Measurements from ENCODE around the gene TMC5.

TMC5 gene

DNA sequence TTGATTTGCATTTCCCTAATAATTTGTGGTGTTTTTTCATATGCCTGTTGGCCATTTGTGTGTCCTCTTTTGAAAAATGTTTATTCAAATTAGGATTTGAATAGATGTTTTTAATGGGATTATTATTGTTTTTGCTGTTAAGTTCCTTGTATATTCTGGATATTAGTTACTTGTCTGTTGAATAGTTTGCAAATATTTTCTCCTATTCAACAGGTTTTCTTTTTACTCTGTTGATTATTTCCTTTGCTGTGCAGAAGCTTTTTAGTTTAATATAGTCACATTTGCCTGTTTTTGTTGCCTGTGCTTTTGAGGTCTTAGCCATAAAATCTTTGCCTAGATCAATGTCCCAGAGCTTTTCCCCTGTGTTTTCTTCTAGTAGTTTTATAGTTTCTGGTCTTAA is 94.6 kb downstream of the TMC5 start:
- peaks cover 5 to 22% of the 10 kb centered on the region in 2 donors for H3K4me1 Mint-ChIP-seq (ENCODE audit: low read depth in 2 of 2)
- no peak overlapping the region for H3K4me3 Mint-ChIP-seq
- H3K27ac Mint-ChIP-seq, result peak overlapping the region in 1 of 2 donors; percentile 47
- no peaks in the 10 kb centered on the region for H3K27me3 Mint-ChIP-seq
- DNase-seq (no peak), ATAC-seq (replicated peaks) (no peak)
- no peaks in the 10 kb centered on the region for H3K9me3 Mint-ChIP-seq
- peaks cover 63% of the 10 kb centered on the region for H3K36me3 Mint-ChIP-seq (ENCODE audit: insufficient read depth)

DNA sequence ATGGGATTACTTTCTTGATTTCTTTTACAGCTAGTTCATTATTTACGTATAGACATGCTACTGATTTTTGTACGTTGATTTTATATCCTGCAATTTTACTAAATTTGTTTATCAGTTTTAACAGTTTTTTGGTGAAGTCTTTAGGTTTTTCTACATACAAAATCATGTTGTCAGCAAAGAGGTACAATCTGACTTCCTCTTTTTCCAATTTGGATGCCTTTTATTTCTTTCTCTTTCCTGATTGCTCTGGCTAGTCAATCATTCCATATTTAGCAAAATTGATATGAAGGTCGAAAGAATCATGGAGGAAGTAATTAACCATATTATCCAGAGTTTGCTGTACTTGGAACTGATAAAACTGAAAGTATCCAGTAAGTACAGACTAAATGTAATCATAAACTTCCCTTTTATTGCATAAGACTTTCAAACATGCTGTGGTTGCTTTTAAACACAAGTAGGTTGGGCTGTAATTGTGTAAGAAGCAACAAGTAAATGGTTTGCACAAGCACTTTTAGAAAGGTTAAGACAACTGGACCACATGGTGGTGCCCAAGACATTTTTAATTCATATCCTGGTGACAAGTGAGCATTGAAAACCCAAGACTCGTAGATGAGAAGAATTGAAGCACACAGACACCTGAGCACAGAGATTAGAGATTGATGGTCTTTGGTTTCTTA is 95.8 kb downstream of the TMC5 start:
- peak overlapping the region in 1 of 2 donors; percentile 47 for H3K27ac Mint-ChIP-seq
- DNase-seq, result no peak
- no peak for ATAC-seq (replicated peaks)
- no peak overlapping the region for H3K4me3 Mint-ChIP-seq
- H3K4me1 Mint-ChIP-seq (ENCODE audit: low read depth in 2 of 2), result peaks cover 8 to 31% of the 10 kb centered on the region in 2 donors
- no peaks in the 10 kb centered on the region for H3K9me3 Mint-ChIP-seq
- no peaks in the 10 kb centered on the region for H3K27me3 Mint-ChIP-seq
- H3K36me3 Mint-ChIP-seq (ENCODE audit: insufficient read depth), result peaks cover 60% of the 10 kb centered on the region

DNA sequence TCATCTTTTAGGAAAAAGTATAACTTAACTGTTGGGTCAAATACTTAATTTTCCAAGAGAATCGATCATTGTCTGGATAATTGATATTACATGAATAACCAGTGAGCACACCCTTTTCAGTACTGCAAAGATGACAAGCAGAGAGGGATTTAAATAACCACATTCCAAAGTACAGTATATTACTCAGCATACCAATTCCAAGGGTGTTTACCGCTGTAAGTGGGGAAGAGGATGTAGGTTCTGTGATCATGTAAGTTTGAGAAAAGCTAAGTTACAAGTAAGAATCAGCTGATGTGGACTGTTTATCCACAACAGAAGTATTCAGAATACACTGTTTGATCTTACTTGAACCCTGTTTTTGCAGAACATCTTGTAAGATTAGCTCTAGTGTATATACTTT is 98.1 kb downstream of the TMC5 start:
- no peaks in the 10 kb centered on the region for H3K27me3 Mint-ChIP-seq
- H3K4me3 Mint-ChIP-seq, result no peak overlapping the region
- no peaks in the 10 kb centered on the region for H3K9me3 Mint-ChIP-seq
- ATAC-seq (replicated peaks) (no peak), DNase-seq (no peak)
- peaks cover 46% of the 10 kb centered on the region for H3K36me3 Mint-ChIP-seq (ENCODE audit: insufficient read depth)
- no peak overlapping the region for H3K27ac Mint-ChIP-seq
- H3K4me1 Mint-ChIP-seq (ENCODE audit: low read depth in 2 of 2), result peaks cover 20 to 38% of the 10 kb centered on the region in 2 donors

DNA sequence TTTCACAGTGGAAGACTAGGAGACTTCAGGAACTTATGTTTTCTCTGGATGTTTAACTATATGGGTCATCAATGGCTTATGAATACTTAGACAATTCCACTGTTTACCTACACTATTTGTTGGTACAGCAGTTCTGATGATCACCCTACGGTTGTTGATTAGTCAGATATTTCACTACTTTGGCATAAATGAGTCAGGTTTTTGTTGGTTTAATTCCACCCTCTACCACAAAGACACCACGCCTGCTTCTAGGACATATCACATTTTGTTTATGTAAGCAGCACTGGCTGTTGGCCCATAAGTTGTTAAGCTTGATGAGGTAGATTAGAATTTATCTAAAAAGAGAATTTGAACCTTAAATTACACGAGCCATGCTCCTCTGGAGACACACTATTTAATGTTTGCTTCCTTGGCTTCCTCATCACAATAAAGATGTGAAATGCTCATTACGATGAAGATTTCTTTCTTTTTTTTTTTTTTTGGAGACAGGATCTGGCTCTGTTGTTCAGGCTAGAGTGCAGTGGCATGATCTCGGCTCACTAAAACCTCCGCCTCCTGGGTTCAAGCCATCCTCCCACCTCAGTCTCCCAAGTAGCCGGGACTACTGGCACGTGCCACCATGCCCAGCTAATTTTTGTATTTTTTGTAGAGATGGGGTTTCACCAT is 99.9 kb downstream of the TMC5 start:
- H3K27ac Mint-ChIP-seq, result peak overlapping the region in 1 of 2 donors; percentile 0
- H3K27me3 Mint-ChIP-seq, result no peaks in the 10 kb centered on the region
- no peak for ATAC-seq (replicated peaks)
- H3K4me1 Mint-ChIP-seq (ENCODE audit: low read depth in 2 of 2), result peaks cover 36 to 50% of the 10 kb centered on the region in 2 donors
- peaks cover 49% of the 10 kb centered on the region for H3K36me3 Mint-ChIP-seq (ENCODE audit: insufficient read depth)
- DNase-seq, result no peak
- no peak overlapping the region for H3K4me3 Mint-ChIP-seq
- H3K9me3 Mint-ChIP-seq, result no peaks in the 10 kb centered on the region

DNA sequence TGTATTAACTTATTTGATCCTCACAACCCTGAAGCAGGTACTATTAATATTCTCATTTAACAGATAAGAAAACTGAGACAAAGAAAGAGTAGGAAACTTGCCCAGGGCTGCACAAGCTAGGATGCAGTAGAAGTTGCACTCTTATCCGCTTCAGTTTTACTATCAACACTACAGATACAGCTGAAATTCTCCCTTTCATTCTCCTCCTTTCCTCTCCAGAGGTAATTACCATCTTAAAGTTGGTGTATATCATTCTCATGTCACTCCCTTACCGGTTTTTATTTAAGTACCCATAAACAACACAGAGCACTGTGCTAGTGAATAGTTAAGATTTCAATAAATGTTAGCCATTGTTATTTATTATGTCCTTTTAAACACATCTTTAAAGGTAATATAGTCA is 100.7 kb downstream of the TMC5 start:
- Mint-ChIP-seq H3K27ac (no peak overlapping the region), H3K27me3 (no peaks in the 10 kb centered on the region), H3K9me3 (no peaks in the 10 kb centered on the region), H3K4me3 (peak overlapping the region in 1 of 2 donors; percentile 6), H3K4me1 (ENCODE audit: low read depth in 2 of 2) (peaks cover 36 to 48% of the 10 kb centered on the region in 2 donors), H3K36me3 (ENCODE audit: insufficient read depth) (peaks cover 46% of the 10 kb centered on the region)
- DNase-seq (no peak), ATAC-seq (replicated peaks) (no peak)

DNA sequence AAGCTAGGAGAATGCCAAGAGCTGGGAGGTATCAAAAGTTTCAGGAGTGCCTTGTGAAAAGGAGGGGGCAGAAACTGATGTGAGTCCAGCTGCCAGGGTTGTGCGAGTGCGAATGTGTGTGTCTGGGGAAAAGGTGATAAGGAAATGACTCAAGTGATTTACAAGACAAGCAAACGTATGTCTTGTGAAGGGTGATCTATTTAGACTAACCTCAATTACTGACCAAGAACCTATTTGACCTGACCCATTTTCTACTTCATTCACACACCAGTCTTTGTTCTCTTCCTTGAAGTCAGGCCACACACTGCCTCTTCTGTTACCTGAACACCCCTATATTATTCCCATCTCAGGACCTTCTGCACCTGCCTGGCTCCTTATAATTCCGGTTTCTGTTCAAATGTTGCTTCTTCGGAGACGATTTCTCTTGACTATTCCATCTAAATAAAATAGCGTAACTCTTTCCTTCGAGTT is 103.2 kb downstream of the TMC5 start:
- no peak for ATAC-seq (replicated peaks)
- Mint-ChIP-seq H3K36me3 (ENCODE audit: insufficient read depth) (peaks cover 32% of the 10 kb centered on the region), H3K4me3 (peak overlapping the region; percentile 95 to 98), H3K9me3 (no peaks in the 10 kb centered on the region), H3K27ac (peak overlapping the region; percentile 93 to 95), H3K27me3 (no peaks in the 10 kb centered on the region), H3K4me1 (ENCODE audit: low read depth in 2 of 2) (peaks cover 45 to 56% of the 10 kb centered on the region in 2 donors)
- DNase-seq, result no peak

DNA sequence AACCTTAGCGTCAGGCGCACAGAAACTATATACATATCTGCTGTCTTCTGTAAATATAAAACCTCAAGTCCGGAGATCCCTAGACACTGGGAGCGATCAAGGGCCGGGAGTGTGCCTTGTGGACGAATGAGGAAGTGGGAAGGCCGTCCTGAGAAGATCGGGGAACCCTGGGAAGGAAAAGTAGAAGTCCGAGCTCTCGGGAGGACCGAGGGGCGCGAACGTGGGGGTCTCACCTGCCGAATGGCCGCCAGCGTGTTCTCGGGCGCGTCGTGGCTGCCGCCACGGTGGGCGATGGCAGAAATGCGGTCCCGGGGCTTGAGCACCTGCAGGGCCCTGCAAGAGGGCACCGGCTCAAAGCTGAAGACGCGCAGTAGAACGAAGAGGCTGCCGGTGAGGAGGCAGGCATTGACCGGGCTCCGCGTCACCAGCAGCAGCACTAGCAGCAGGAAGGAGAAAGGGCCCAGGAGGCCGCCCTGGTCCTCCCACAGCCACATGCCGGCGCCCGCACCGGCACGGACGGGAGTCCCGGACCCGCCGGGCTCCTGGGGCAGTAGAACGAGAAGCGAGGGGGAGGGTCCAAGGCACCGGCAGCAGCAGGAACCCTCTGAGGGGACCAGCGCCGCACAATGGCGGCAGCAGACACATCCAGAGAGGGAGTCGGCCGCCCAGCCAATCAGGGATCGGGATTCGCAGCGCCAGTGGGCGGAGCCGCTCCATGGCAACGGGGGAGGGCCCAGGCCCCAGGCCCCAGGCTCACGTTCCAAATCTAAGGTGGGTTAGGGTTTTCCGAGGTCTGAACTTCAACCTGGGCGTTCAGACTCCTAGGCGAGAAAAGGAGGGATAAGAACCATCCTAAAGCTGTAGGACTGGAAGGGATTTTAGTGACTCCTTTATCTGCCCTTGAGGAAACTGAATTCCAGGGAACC is 104.1 kb downstream of the TMC5 start, which contains the start of gene GDE1:
Gene GDE1, minus strand, starts transcription at position 628 of the 926 bp plus-strand sequence. Its CDS starts 134 bp downstream, at position 494.
- Mint-ChIP-seq H3K9me3 (no peaks in the 10 kb centered on the region), H3K4me1 (ENCODE audit: low read depth in 2 of 2) (peaks cover 45 to 56% of the 10 kb centered on the region in 2 donors), H3K27ac (peak within 1 kb of the TSS; percentile 93 to 95), H3K4me3 (peak within 1 kb of the TSS; percentile 95 to 98), H3K36me3 (ENCODE audit: insufficient read depth) (peaks cover 24% of the 10 kb centered on the region), H3K27me3 (no peaks in the 10 kb centered on the region)
- DNase-seq (peak; percentile 85), ATAC-seq (replicated peaks) (peak; percentile 70)

DNA sequence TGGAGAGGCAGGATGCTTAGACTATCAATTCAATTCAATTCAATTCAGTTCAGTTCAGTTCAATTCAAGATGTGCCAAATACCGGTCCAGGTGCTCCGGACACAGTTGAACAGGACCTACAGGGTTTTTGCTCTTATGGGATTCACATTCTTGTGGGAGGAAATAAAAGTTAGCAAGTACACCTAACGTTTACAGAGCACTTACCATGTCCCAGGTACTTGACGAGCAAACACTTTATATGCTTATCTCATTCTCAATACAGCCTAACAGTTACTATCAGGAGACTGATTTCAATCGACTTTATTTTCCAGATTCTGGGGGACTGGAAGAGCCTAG is 104.7 kb downstream of the TMC5 start:
- H3K27ac Mint-ChIP-seq, result peak overlapping the region; percentile 93 to 95
- no peaks in the 10 kb centered on the region for H3K9me3 Mint-ChIP-seq
- H3K4me1 Mint-ChIP-seq (ENCODE audit: low read depth in 2 of 2), result peaks cover 41 to 50% of the 10 kb centered on the region in 2 donors
- H3K27me3 Mint-ChIP-seq, result no peaks in the 10 kb centered on the region
- no peak for DNase-seq
- H3K4me3 Mint-ChIP-seq, result peak overlapping the region; percentile 95 to 98
- no peak for ATAC-seq (replicated peaks)
- H3K36me3 Mint-ChIP-seq (ENCODE audit: insufficient read depth), result peaks cover 17% of the 10 kb centered on the region

DNA sequence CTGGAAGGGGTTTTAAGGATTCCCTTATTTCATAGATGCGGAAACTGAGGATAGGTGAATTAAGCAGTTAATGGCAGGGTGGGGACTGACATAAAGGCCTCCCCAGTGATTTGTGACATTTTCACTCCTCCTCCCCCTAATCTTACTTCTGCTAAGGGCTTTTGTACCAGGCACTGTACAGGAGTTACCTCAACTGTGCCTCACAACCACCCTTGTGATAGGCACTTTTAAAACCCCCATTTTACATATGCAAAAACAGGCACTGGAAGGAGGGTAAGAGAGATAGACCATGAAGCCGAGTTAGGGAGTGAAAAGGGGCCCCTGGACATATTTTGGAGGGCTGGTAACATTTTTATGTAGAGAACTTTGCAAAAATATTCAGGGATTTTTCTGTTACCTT is 105.1 kb downstream of the TMC5 start:
- H3K4me3 Mint-ChIP-seq, result peak overlapping the region in 1 of 2 donors; percentile 98
- H3K36me3 Mint-ChIP-seq (ENCODE audit: insufficient read depth), result peaks cover 16% of the 10 kb centered on the region
- DNase-seq (no peak), ATAC-seq (replicated peaks) (no peak)
- no peaks in the 10 kb centered on the region for H3K9me3 Mint-ChIP-seq
- H3K27me3 Mint-ChIP-seq, result no peaks in the 10 kb centered on the region
- H3K27ac Mint-ChIP-seq, result no peak overlapping the region
- peaks cover 40 to 46% of the 10 kb centered on the region in 2 donors for H3K4me1 Mint-ChIP-seq (ENCODE audit: low read depth in 2 of 2)

DNA sequence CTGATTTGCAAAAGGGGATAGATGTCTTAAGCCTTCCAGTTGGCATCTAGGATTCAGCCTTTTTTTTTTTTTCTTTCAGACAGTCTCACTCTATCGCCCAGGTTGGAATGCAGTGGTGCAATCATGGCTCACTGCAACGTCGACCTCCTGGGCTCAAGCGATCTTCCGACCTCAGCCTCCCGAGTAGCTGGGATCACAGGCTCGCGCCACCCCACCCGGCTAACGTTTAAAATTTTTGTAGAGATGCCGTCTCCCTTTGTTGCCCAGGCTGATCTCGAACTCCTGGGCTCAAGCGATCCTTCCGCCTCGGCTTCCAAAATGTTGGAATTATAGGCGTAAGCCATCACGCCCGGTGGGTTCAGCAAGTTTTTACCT is 105.5 kb downstream of the TMC5 start:
- Mint-ChIP-seq H3K27ac (peak overlapping the region in 1 of 2 donors; percentile 90), H3K36me3 (ENCODE audit: insufficient read depth) (peaks cover 14% of the 10 kb centered on the region), H3K4me3 (peak overlapping the region in 1 of 2 donors; percentile 94), H3K9me3 (no peaks in the 10 kb centered on the region), H3K4me1 (ENCODE audit: low read depth in 2 of 2) (peaks cover 40 to 46% of the 10 kb centered on the region in 2 donors), H3K27me3 (no peaks in the 10 kb centered on the region)
- ATAC-seq (replicated peaks) (no peak), DNase-seq (no peak)

DNA sequence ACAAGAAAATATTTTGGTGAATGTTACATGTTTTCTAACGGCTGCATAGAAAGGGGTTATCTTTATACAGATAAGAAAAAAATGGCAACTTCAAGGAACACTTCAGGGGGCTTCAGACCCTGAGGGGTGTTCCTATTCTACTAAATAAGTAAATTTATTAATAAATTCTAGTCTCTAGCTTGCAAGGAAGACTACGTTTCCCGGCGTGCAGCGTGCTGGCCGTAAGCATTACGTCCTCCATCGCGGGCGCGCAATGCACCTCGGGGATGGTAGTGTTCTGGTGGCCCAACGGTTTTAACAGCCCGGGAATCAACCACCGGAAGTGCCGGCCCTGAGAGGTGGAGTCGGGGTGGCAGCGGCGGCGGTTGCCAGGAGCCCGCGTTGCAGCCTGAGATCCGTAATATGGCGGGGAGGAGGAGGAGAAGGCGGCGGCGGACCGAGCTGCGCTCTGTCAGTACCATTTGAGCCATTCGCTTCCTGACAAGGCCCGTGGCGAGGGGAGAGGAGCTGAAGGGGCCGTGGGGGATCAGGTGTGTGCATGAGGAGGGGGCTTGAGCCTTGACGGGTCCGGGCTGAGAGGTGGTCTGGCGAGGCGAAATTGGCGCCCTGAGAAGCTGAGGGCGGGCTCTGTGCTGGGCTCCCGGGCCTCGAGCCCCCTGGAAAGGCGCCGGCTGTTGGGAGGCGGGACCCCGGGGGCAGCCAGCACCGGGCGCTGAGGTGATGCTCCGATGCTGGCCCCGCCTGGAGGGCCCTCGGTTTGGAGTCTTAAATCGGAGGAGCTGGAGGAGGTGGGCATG is 106.1 kb downstream of the TMC5 start, which contains the start of gene CCP110:
Gene CCP110, plus strand, starts transcription at position 384 of the 797 bp plus-strand sequence. CDS start 3,940 bp downstream, outside the sequence.
- Mint-ChIP-seq H3K4me1 (ENCODE audit: low read depth in 2 of 2) (peaks cover 37 to 43% of the 10 kb centered on the region in 2 donors), H3K36me3 (ENCODE audit: insufficient read depth) (peaks cover 17% of the 10 kb centered on the region), H3K27ac (peak within 1 kb of the TSS; percentile 90 to 95), H3K9me3 (no peaks in the 10 kb centered on the region), H3K27me3 (no peaks in the 10 kb centered on the region), H3K4me3 (peak within 1 kb of the TSS; percentile 85 to 94)
- DNase-seq (peak; percentile 91 to 92 (median 92)), ATAC-seq (replicated peaks) (peak; percentile 86)

DNA sequence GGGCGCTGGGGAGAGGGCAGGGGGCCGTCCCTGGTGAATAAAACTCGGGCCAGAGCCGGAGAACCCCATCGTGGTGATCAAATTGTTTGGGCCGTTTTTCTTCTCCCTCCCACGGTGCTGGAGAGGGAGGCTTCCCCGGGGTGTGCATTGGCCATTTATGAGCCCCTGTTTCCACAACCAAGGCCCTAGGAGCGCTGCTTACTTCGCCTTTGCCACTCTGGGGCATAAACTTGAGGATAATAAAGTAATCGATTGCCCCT is 106.6 kb downstream of the TMC5 start:
- Mint-ChIP-seq H3K9me3 (no peaks in the 10 kb centered on the region), H3K4me1 (ENCODE audit: low read depth in 2 of 2) (peaks cover 36 to 41% of the 10 kb centered on the region in 2 donors), H3K27ac (peak overlapping the region; percentile 90 to 95), H3K27me3 (no peaks in the 10 kb centered on the region), H3K4me3 (peak overlapping the region; percentile 85 to 94), H3K36me3 (ENCODE audit: insufficient read depth) (peaks cover 18% of the 10 kb centered on the region)
- no peak for ATAC-seq (replicated peaks)
- DNase-seq, result no peak
